Measurements from ENCODE around the gene SLC12A7.

Gene SLC12A7

DNA sequence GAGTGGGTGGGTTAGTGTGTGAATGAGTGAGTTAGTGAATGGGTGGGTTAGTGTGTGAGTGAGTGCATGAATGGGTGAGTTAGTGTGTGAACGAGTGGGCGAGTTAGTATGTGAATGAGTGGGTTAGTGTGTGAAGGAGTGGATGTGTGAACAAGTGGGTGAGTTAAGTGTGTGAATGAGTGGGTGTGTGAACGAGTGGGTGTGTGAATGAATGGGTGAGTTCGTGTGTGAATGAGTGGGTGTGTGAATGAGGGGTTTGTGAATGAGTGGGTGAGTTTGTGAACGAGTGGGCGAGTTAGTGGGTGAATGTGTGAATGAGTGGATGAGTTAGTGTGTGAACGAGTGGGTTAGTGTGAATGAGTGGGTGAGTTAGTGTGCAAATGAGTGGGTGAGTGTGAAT is 69.2 kb downstream of the SLC12A7 start:
- DNase-seq: peak in 1 of 10 donors; percentile 24
- intact Hi-C loops (cut with DNase I): no loop called here

DNA sequence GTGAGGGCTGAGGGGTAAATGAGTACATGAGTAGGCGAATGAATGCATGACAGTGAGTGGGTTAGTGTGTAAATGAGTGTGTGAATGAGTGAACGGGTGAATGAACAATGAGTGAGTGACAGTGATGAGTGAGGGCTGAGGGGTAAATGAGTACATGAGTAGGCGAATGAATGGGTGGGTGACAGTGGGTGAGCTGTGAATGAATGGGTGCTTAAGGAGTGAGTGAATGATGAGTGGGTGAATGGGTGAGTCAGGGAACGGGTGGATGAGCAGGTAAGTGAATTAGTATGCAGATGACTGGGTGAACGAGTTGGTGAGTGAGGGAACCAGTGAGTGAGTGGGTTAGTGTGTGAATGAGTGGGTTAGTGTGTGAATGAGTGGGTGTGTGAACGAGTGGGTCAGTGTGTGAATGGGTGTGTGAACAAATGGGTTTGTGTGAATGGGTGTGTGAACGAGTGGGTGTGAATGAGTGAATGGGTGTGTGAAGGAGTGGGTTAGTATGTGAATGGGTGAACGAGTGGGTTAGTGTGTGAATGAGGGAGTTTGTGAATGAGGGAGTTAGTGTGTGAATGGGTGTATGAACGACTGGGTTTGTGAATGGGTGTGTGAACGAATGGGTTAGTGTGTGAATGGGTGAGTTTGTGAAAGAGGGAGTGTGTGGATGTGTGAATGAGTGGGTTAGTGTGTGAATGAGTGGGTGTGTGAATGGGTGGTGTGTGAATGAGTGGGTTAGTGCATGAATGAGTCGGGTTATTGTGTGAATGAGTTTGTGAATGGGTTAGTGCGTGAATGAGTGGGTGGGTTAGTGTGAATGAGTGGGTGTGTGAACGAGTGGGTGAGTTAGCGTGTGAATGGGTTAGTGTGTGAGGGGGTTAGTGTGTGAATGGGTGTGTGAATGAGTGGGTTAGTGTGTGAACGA is 70.4 kb downstream of the SLC12A7 start:
- DNase-seq: peak in 1 of 10 donors; percentile 25
- intact Hi-C loops (cut with DNase I): no loop called here

DNA sequence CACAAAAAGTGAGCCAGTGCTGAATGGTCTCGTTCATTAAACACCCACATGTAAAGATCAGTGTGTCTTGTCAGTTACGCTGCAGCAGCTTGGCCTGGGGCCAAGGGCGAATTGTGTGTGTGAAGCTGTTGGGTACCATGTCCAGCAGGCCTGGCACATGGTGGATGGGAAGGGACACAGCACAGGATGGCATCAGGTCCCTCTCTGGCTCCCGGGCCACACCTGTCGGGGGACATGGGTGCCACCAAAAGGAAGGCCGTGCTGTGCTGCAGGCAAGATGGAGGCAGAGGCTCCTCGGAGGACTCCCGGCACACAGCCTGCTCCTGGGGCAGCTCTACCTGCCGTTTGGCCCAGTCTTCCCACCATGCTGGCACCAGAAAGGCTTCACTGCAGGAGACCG is 71.3 kb downstream of the SLC12A7 start:
- intact Hi-C loops (cut with DNase I): no loop called here

DNA sequence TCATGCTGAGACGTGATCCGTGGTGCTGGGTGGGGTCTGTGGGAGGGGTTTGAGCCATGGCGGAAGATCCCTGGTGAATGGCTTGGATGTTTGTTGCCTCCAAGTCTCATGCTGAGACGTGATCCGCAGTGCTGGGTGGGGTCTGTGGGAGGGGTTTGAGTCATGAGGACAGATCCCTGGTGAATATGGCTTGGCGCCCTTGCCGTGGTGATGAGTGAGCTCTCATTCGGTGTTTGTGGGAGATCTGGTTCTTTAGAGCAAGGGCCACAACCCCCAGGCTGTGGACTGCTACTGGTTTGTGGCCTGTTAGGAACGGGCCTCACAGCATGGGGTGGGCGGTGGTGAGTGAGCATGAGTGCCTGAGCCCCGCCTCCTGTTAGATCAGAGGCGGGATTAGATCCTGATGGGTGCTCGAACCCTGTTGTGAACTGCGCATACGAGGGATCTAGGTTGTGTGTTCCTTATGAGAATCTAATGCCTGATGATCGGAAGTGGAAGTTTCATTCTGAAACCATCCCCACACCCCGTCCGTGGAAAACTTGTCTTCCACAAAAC is 72.1 kb downstream of the SLC12A7 start:
- DNase-seq: peak in 1 of 10 donors; percentile 63
- intact Hi-C loops (cut with DNase I): no loop called here

More for the DNA sequence above, 71.3 kb downstream of the SLC12A7 start:
- DNase-seq: peak in 6 of 10 donors; percentile 3 to 81 (median 26)

DNA sequence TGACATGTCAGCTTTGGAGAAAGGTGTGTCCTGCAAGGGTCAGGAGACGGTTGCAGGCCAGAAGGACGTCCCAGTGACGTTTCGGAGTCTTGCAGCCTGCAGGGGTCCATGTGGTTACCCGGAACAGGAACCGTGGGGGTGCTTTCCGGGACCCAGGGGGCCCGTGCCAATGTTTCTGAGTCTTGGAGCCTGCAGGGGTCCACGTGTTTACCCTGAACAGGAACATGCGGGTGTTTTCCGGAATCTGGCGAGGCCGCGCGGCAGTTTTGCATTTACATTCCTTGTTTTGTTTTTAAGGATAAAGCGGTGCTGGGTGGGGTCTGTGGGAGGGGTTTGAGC is 72.7 kb downstream of the SLC12A7 start:
- intact Hi-C loops (cut with DNase I): no loop called here
- peak in 4 of 10 donors; percentile 1 to 78 (median 32) for DNase-seq

DNA sequence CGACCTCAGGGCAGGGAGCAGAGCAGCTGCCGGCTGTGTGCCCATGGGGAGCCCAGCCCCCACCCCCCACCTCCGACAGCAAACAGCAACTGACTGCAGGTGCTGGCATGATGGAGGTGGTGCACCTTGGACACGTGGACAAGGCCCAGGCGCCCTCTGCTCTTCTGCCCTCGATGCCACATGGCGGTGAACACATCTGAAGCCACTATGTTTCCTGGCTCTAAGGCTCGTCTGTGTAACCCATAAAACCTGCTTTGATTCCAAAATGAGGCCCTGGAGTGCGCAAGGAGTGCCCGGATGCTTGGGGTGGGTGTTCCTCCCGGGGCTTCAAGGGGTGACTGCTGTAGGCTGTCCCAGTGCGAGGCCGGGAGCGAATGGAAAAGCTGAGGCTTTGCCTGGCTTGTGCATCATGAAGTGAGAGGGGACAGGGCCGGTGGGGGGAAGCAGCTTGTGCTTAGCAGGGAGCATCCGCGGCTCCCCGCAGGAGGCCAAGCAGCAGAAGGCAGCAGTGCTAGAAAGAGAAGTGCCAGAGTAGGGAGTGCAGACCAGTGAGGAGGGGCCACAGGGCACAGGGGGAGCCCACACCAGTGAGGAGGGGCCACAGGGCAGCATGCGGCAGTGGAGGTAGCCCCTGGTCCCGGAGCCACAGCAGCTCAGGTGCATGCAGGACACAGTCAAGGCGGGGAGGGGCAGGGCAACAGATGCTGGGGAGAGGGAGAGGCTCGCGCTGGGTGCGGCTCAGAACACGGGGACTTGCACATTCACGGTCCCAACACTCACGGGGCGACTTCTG is 73.2 kb downstream of the SLC12A7 start:
- peak in 5 of 10 donors; percentile 3 to 73 (median 53) for DNase-seq
- intact Hi-C loops (cut with DNase I): no loop called here

DNA sequence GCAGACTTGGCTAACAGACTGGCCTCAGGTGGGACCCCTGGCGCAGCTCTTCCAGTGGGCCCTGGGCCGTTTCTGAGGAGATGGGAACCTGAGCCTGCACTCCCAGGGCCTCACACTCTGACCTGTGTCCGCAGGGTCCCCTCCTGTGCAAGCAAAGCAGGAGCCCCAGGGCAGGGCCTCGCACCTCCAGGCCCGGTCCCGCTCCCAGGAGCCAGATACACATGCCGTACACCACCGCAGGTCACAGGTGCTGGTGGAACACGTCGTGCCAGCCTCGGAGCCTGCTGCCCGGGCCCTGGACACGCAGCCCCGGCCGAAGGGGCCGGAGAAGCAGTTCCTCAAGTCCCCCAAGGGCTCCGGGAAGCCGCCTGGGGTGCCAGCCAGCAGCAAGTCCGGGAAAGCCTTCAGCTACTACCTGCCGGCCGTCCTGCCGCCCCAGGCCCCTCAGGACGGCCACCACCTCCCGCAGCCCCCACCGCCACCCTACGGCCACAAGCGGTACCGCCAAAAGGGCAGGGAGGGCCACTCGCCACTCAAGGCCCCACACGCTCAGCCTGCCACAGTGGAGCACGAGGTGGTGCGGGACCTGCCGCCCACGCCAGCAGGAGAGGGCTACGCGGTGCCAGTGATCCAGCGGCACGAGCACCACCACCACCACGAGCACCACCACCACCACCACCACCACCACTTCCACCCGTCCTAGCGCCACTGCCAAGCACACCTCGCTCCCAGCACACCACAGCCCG is 74.0 kb downstream of the SLC12A7 start:
- intact Hi-C loops (cut with DNase I): no loop called here
- peak in 5 of 10 donors; percentile 4 to 77 (median 65) for DNase-seq

DNA sequence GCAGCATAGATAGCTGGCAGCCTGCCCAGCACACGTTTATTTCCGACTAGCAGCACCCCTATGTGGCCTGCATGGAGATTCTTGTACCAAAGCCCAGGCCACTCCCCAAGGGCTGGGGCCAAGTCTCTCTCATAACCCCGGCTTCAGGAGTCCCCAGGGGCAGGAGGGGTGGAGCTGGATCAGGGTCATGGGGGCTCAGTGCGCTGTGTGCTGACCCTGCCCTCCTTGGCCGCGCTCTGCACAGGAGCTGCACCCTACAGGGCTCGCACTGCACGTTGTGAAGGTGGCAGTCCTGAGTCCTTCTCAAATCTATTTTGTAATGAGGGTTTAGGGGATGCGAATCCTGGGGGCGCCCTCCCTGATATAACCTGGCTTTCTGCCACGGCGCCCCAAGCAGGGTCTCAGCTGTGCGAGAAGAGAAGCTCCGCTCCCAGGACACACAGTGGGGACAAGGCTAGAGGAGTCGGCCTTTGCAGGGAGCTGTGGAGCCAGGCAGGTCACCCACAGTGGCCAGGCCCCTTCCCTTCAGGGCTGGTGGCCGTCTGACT is 74.7 kb downstream of the SLC12A7 start:
- DNase-seq: peak in 5 of 10 donors; percentile 1 to 70 (median 39)
- intact Hi-C loops (cut with DNase I): no loop called here

DNA sequence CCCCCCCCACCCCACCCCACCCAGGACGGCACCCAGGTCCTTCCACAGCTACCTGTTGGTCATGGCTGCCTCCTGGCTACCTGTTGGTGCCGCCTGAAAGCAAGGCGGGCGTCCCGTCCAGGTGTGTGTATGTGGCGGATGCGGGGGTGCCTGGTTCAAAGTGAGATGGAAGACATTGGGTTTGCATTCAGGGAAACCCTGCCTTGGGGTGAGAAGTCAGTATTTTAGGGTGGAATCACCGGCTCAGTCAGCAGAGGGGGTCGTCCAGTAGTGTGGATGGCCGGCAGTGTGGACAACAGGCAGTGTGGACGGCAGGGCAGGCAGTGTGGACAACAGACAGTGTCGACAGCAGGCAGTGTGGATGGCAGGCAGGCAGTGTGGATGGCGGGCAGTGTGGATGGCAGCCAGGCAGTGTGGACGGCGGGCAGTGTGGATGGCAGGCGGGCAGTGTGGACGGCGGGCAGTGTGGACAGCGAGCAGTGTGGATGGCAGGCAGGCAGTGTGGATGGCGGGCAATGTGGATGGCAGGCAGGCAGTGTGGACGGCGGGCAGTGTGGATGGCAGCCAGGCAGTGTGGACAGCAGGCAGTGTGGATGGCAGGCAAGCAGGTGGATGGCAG is 75.2 kb downstream of the SLC12A7 start:
- intact Hi-C loops (cut with DNase I): no loop called here
- peak in 2 of 10 donors; percentile 42 to 75 for DNase-seq

DNA sequence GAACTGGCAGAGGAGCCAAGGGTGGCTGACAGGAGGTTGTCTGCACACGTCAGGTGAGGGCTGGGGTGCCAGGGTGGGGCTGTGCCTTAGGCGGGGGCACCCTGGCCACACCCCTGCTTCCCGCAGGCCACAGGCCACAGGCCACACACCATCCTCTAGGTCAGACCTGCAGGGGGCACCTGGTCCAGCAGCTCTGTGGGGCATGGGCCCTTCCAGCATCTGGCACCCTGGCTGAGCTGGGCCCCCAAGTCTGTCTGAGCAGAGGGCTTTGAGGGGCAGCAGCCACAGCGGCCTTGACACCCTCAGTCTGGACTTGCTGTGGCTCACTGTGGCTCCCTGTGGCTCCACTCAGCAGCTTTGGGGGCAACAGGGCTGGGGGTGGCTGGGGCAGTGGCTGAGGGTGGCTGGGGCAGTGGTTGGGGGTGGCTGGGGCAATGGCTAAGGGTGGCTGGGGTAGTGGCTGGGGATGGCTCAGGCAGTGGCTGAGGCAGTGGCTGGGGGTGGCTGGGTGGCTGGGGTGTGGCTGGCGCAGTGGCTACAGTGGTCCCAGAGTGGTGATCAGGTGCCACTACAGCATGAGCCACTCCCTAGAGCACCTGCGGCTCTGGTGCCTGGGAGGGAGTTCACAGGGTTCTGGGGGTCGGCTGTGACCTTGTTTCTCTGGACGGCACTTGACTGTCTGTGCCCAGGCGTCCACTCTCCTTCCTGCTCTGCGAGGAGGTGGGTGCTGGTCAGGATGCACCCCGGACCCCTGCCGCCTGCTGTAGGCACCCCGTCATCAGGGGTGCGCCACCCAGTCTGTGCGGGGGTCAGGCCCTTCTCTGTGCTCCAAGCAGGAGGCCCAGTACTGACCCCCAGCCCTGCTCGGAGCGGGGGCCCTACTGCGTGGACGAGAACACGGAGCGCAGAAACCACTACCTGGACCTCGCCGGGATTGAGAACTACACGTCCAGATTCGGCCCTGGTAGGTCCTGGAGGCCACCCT is 76.2 kb downstream of the SLC12A7 start:
- DNase-seq: peak in 5 of 10 donors; percentile 5 to 76 (median 59)
- intact Hi-C loops (cut with DNase I): no loop called here

DNA sequence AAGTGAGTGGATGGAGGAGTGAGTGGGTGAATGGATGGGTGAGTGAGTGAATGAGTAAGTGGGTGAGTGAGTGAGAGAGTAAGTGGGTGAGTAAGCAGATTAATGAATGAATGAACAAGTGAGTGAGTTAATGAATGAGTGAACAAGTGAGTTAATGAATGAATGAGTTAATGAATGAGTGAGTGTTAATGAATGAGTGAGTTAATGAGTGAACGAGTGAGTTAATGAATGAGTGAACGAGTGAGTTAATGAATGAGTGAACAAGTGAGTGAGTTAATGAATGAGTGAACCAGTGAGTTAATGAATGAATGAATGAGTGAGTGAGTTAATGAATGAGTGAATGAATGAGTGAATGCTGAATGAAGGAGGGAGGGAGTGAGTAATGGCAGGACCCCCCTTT is 76.9 kb downstream of the SLC12A7 start:
- DNase-seq: no peak
- intact Hi-C loops (cut with DNase I): no loop called here

DNA sequence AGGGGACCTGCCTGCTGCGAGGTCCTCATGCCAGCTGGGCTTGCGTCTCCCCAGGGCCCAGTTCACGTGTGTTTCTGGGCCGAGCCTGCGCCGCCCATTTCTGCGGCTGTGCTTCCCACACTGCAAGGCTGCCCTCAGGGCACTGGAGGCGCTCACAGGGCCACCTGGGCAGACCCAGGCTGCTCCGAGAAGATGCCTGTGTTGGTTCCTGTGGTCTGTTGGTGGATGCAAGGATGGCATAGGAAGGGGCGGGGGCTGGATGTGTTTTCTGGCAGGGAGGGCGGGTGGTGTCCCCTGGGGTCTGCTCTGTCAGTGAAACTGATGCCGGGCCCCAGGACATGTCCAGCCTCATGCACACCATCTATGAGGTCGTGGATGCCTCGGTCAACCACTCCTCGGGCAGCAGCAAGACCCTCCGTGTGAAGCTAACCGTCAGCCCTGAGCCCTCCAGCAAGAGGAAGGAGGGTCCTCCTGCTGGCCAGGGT is 77.4 kb downstream of the SLC12A7 start:
- intact Hi-C loops (cut with DNase I): no loop called here
- peak in 5 of 10 donors; percentile 3 to 73 (median 40) for DNase-seq

DNA sequence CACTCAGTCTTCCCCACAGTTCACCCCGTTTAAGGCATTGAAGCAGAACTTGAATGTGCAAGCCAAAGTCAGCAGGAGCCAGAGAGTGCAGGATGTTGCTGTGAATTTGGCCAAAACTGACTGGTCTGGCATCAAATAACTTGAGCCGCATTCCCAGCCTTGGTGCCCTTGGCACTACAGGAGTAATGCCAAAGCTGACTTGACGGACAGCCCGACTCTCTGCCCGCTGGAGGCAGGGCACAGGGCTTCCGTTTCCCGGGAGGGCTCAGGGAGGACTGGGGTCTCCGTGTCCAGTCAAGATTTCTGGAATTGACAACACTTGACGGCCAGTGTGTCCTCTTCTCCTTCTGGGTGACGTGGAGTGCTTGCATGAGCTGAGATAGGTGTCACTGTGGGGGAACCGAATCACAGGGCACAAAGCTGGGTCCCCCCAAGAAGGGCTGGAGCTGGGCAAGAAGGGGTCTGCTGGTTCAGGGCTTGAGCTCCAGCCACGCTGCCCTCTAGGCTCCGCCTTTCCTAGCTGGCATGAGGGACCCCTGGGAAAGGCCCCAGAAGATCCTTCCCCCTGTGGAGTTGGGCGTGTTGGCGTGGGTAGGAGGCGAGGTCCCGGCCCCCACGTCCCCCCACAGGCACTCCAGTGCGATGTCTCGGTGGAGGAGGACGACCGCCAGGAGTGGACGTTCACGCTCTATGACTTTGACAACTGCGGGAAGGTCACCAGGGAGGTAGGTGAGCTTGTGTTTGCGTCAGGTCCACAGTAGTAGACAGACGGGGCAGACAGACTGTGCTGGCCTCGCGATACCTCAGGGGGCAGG is 78.0 kb downstream of the SLC12A7 start:
- DNase-seq: peak in 6 of 10 donors; percentile 2 to 65 (median 38)

DNA sequence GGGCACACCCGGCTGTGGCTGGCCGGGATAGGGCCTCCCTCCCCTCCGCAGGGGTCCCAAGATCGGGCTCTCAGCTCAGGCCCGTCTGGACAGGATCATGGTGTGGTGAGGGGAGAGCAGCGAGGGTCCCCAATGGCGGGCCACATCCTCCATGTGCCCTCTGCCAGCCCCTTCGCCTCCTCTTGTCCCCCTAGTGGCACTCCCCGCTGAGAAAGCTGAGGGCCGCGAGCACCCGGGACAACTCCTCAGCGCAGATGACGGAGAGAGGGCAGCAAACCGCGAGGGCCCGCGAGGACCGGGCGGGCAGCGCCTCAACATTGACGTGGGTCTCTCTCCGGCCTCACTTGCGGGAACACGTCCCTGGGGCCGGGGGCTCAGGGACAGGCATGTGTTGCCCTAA is 78.7 kb downstream of the SLC12A7 start:
- intact Hi-C loops (cut with DNase I): no loop called here
- peak in 5 of 10 donors; percentile 9 to 74 (median 54) for DNase-seq

More for the DNA sequence above, 78.0 kb downstream of the SLC12A7 start:
- intact Hi-C loops (cut with DNase I): no loop called here

DNA sequence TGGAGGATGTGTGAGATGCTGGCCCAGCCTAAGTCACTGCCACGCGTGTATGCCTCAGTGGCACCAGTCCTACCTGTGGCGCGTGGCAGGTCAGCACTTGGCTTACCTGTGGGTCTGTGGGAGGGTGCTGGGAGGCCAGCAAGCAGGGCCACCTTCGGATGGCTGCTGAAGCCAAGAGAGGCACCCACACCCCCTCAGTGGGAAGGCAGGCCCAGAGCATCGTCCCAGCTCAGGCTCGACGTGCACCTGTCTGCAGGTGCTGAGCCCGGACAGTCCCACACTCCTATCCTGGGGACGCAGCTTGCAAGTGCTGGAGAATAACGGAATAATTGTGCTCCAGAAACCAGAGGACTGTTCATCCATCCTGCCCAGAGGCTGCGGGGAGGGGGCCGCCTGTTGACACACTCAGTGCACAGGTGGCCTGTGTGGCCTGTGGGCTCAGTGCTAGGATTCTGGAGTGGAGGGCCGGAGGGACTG is 79.3 kb downstream of the SLC12A7 start:
- intact Hi-C loops (cut with DNase I): no loop called here

DNA sequence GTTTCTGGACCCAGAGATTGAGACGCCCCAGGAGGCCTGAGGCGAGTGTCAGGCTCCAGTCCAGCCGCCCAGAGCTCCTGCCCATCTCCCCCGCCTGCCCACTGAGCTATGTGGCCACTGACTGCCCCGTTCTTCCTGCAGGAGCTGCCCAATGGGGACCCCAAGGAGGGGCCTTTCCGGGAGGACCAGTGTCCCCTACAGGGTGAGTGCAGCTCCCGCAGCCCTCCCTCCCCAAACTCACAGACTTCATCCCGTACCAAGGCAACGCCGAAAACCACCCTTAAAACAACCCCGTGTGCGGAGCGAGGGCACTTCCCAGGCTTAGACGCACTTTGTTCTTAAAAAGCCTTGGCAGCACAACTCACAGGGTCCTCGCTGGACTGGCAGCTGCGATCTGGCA is 79.9 kb downstream of the SLC12A7 start:
- DNase-seq: peak in 5 of 10 donors; percentile 3 to 66 (median 16)
- intact Hi-C loops (cut with DNase I): no loop called here

More for the DNA sequence above, 79.3 kb downstream of the SLC12A7 start:
- DNase-seq: peak in 5 of 10 donors; percentile 3 to 80 (median 55)

Data from posterior cingulate gyrus (tissue), 11 donors.